Heart left ventricle (tissue), 16 donors: ENCODE results near the gene BRDT. TPM values are rescaled to one million over a fixed set of nuclear protein-coding genes. Genes with fewer than 3 reads are reported as not detected.

Experiments used
- ATAC-seq, 4 donors: fragments of 200-7000 bp; cut with Tn5 transposase; one replicate each; pipeline ENCODE4 v1.9.1; 2020 to 2022; ENCODE audit warnings: moderate library complexity in 4 of 4, mild to moderate bottlenecking in 3 of 4, moderate number of reproducible peaks in 1 of 4
- DNase-seq, 5 donors: peaks; one replicate each; pipeline ENCODE4 v3.0.0-alpha.2; 2020
- H3K27ac ChIP-seq, 12 donors: fragments of 200-600 bp; sonication (generic) in 4 of 12; one replicate each; pipeline versions ENCODE4 v1.5.0 to v1.8.0; 2016 to 2022; ENCODE audit warnings: mild to moderate bottlenecking in 2 of 12
- H3K27me3 ChIP-seq, 9 donors: fragments of 200-600 bp; sonication (generic) in 2 of 9; one replicate each; pipeline versions ENCODE4 v1.5.1 to v1.8.0; 2016 to 2022; ENCODE audit warnings: mild to moderate bottlenecking in 3 of 9
- H3K36me3 ChIP-seq, 9 donors: fragments of 200-600 bp; sonication (generic) in 2 of 9; one replicate each; pipeline versions ENCODE4 v1.5.0 to v1.8.0; 2018 to 2022; ENCODE audit warnings: mild to moderate bottlenecking in 2 of 9
- H3K4me1 ChIP-seq, 12 donors: fragments of 200-600 bp; sonication (generic) in 4 of 12; one replicate each; pipeline versions ENCODE4 v1.5.0 to v1.8.0; 2016 to 2022; ENCODE audit warnings: mild to moderate bottlenecking in 3 of 12
- H3K4me3 ChIP-seq, 12 donors: fragments of 200-600 bp; sonication (generic) in 4 of 12; one replicate each; pipeline versions ENCODE4 v1.5.0 to v1.8.0; 2017 to 2022; ENCODE audit warnings: mild to moderate bottlenecking in 9 of 12, moderate library complexity in 4 of 12
- H3K9me3 ChIP-seq, 12 donors: fragments of 200-600 bp; sonication (generic) in 4 of 12; one replicate each; pipeline versions ENCODE4 v1.5.0 to v1.8.0; 2016 to 2022; ENCODE audit warnings: mild to moderate bottlenecking in 1 of 12
- POLR2A ChIP-seq, 2 donors: fragments of 450-650 bp; IDR thresholded peaks; one replicate each; pipeline ENCODE4 v1.6.1; 2017; ENCODE audit warnings: antibody characterized with exemption in 2 of 2, mild to moderate bottlenecking in 2 of 2, moderate library complexity in 2 of 2
- WGBS, 4 donors: extraction: QIAGEN DNeasy Blood & Tissue Kit in 2 of 4; methylation state at CpG; one replicate each; pipeline versions ENCODE4 v1.1.5 to v1.1.7; 2013 to 2018; 5-methylcytosine and 5-hydroxymethylcytosine counted together
- intact Hi-C, 10 donors: fragments of 100-400 bp; cut with DNase I; formaldehyde crosslinking; loops; one replicate each; pipeline versions ENCODE4 v1.11.1 to v1.14.2; 2022
- polyA plus RNA-seq, 2 donors: library from polyadenylated mRNA; stranded (reverse); fragments of 200-250 nt; gene quantifications; one replicate each; pipeline ENCODE4 v1.2.3, GENCODE V29; 2013
- total RNA-seq, 9 donors: library from RNA; depleted of rRNA in 2 of 9; stranded (reverse); fragments of >200 nt in 2 of 9; fragmentation: NEBNext Ultra II Directional in 3 of 9; extraction: Animal tissue kit (Norgen Biotek cat#: 25700) in 3 of 9; gene quantifications; one replicate each; pipeline versions ENCODE4 v1.1.0 to v1.2.4, GENCODE V29; 2016 to 2023
- TF ChIP-seq, protein P1 (sequence below), 12 donors: fragments of 200-600 bp; sonication (generic) in 4 of 12; IDR thresholded peaks; one replicate each; pipeline versions ENCODE4 v1.5.0 to v1.8.0; 2018 to 2022; ENCODE audit warnings: antibody characterized with exemption in 12 of 12, mild to moderate bottlenecking in 5 of 12
- donor health status: ischemic (EF 13 %, LVEDD 7.1; RV severe dilation, severe dysfunction).
- donor health status: healthy with polysubstance abuse.
- donor health status: DM: no; HTN: yes; CAD: no.
- donor health status: DM: no; HTN: no; CAD: no.
- donor health status: ischemic (EF 25% LVEDD 6.9; RV normal size, moderate dysfunction).
- donor health status: ischemic (EF 25% LVEDD 5.7; RV mildly dilated, moderate dysfunction).
- donor health status: healthy.
- donor health status: DM: yes; HTN: yes; CAD: no.
- donor health status: ischemic (EF 35%, LVEDD 5.7; RV mildly dilated, moderate dysfunction).
- donor health status: nonischemic (EF 11% LVEDD 7.7; RV severe dilation, severe dysfunction).
- donor health status: DM: yes; HTN: yes; CAD: no.
- donor health status: PGD.
- donor health status: ischemic (EF 29% LVEDD 5.4; RV normal size, mild dysfunction).
- donor health status: nonischemic (EF 23%, LVEDD 6.1; RV moderate dilation, normal function).

The BRDT gene
- total and polyA plus RNA-seq, 11 donors: not detected

GRCh38 chr1:91952187-91952586 lies 3.0 kb downstream of the BRDT start:
- ATAC-seq (no peak), DNase-seq (no peak)
- Histone ChIP-seq H3K4me1 (no peaks in the 10 kb centered on the region), H3K36me3 (no peaks in the 10 kb centered on the region), H3K4me3 (no peak overlapping the region), H3K27ac (no peak overlapping the region), H3K9me3 (no peaks in the 10 kb centered on the region), H3K27me3 (no peaks in the 10 kb centered on the region)
- TF ChIP-seq POLR2A (IDR thresholded peaks at IDR 0.05): no peak
- WGBS, 4 donors: 46 to 61% (median 47%) methylated on average over 2 of the region's 2 CpGs
- intact Hi-C loops: no loop called here

DNA sequence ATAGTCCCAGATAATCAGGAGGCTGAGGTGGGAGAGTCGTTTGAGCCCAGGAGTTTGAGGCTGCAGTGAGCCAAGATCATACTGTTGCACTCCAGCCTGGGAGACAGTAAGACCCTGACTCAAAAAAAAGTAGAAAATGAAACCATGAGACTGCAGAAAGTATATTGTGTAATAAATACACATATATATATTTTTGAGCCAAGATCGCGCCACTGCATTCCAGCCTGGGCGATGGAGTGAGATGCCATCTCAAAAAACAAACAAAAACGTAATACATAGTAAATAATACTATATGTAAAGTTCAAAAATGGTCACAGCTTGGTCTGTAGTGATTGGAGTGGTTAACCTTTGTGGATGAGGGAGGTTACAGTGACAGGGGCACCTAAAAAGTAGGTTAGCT lies 9.7 kb downstream of the BRDT start:
- 85 to 91% (median 87%) methylated on average over 5 of the region's 5 CpGs for WGBS, 4 donors
- no peak overlapping the region for H3K27ac ChIP-seq
- no peaks in the 10 kb centered on the region for H3K9me3 ChIP-seq
- no peak for DNase-seq
- ATAC-seq: no peak
- TF ChIP-seq, protein P1, sequence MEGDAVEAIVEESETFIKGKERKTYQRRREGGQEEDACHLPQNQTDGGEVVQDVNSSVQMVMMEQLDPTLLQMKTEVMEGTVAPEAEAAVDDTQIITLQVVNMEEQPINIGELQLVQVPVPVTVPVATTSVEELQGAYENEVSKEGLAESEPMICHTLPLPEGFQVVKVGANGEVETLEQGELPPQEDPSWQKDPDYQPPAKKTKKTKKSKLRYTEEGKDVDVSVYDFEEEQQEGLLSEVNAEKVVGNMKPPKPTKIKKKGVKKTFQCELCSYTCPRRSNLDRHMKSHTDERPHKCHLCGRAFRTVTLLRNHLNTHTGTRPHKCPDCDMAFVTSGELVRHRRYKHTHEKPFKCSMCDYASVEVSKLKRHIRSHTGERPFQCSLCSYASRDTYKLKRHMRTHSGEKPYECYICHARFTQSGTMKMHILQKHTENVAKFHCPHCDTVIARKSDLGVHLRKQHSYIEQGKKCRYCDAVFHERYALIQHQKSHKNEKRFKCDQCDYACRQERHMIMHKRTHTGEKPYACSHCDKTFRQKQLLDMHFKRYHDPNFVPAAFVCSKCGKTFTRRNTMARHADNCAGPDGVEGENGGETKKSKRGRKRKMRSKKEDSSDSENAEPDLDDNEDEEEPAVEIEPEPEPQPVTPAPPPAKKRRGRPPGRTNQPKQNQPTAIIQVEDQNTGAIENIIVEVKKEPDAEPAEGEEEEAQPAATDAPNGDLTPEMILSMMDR (IDR thresholded peaks at IDR 0.05): no peak
- TF ChIP-seq POLR2A (IDR thresholded peaks at IDR 0.05): no peak
- no peaks in the 10 kb centered on the region for H3K27me3 ChIP-seq
- H3K4me1 ChIP-seq: no peaks in the 10 kb centered on the region
- intact Hi-C loops: no loop called here
- no peak overlapping the region for H3K4me3 ChIP-seq
- H3K36me3 ChIP-seq: no peaks in the 10 kb centered on the region

- Histone ChIP-seq H3K9me3 (no peaks in the 10 kb centered on the region), H3K36me3 (no peaks in the 10 kb centered on the region), H3K4me1 (no peaks in the 10 kb centered on the region), H3K27ac (no peak overlapping the region), H3K4me3 (no peak overlapping the region), H3K27me3 (no peaks in the 10 kb centered on the region)
- DNase-seq (no peak), ATAC-seq (no peak)
- 79 to 90% (median 87%) methylated on average over 2 of the region's 2 CpGs for WGBS, 4 donors
- intact Hi-C loops: no loop called here
- TF ChIP-seq POLR2A (IDR thresholded peaks at IDR 0.05): no peak
- TF ChIP-seq, protein P1 (IDR thresholded peaks at IDR 0.05): no peak
Observed at GRCh38 chr1:91968334-91968733, 19.1 kb downstream of the BRDT start.

DNA sequence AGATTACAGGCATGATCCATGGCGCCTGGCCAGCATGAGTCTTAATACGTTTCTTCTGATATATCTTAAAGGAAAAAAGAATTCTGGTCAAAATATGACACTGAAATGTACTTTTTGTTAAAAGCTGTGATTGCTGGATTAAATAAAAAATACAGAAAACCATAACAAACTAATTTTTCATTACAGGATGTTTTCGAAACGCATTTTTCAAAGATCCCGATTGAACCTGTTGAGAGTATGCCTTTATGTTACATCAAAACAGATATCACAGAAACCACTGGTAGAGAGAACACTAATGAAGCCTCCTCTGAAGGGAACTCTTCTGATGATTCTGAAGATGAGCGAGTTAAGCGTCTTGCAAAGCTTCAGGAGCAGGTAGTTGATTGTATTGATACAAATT lies 30.2 kb downstream of the BRDT start:
- Histone ChIP-seq H3K27ac (no peak overlapping the region), H3K4me3 (no peak overlapping the region), H3K36me3 (no peaks in the 10 kb centered on the region), H3K9me3 (no peaks in the 10 kb centered on the region), H3K27me3 (peaks cover 0 to 6% (median 0%) of the 10 kb centered on the region in 9 donors), H3K4me1 (no peaks in the 10 kb centered on the region)
- DNase-seq (no peak), ATAC-seq (no peak)
- WGBS, 4 donors: 92 to 93% (median 92%) methylated on average over 7 of the region's 7 CpGs
- intact Hi-C loops: no loop called here
- TF ChIP-seq, protein P1 (IDR thresholded peaks at IDR 0.05): no peak
- no peak for TF ChIP-seq POLR2A (IDR thresholded peaks at IDR 0.05)

DNA sequence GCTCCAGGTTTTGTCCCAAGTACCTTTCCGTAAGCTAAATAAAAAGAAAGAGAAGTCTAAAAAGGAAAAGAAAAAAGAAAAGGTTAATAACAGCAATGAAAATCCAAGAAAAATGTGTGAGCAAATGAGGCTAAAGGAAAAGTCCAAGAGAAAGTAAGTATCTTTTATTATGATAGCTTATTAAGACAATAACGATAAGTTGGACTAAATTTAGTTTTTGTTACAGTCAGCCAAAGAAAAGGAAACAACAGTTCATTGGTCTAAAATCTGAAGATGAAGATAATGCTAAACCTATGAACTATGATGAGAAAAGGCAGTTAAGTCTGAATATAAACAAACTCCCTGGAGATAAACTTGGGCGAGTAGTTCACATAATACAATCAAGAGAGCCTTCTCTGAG lies 31.5 kb downstream of the BRDT start:
- TF ChIP-seq POLR2A (IDR thresholded peaks at IDR 0.05): no peak
- TF ChIP-seq, protein P1 (IDR thresholded peaks at IDR 0.05): no peak
- ATAC-seq: no peak
- DNase-seq: no peak
- Histone ChIP-seq H3K27ac (no peak overlapping the region), H3K4me3 (no peak overlapping the region), H3K9me3 (no peaks in the 10 kb centered on the region), H3K36me3 (no peaks in the 10 kb centered on the region), H3K27me3 (peaks cover 0 to 6% (median 0%) of the 10 kb centered on the region in 9 donors), H3K4me1 (no peaks in the 10 kb centered on the region)
- 54 to 67% (median 59%) methylated on average over 3 of the region's 3 CpGs for WGBS, 4 donors
- intact Hi-C loops: no loop called here
